IPS-NIHi7 (cell line): ENCODE measurements around the gene CRIP1.

Source experiments
- DNase-seq: peaks from one replicate; pipeline ENCODE4 v3.0.0; 2012; ENCODE audit warnings: mixed read lengths; ENCODE audit errors: extremely low spot score

Gene CRIP1

GRCh38 chr14:105450864-105451720 lies 35.6 kb upstream of the CRIP1 start:
- DNase-seq: no peak

GRCh38 chr14:105452963-105453362 lies 33.7 kb upstream of the CRIP1 start:
- no peak for DNase-seq

GRCh38 chr14:105453847-105454246 lies 32.8 kb upstream of the CRIP1 start:
- DNase-seq: no peak

GRCh38 chr14:105455086-105455640 lies 31.5 kb upstream of the CRIP1 start:
- no peak for DNase-seq

- no peak for DNase-seq
These were observed 30.7 kb upstream of the CRIP1 start for GRCh38 chr14:105455766-105456660.

GRCh38 chr14:105456736-105457617 lies 29.7 kb upstream of the CRIP1 start:
- no peak for DNase-seq

- DNase-seq: no peak
These were observed 28.7 kb upstream of the CRIP1 start for GRCh38 chr14:105458010-105458409.

- DNase-seq: no peak
These were observed 28.1 kb upstream of the CRIP1 start for GRCh38 chr14:105458571-105458970.

GRCh38 chr14:105460116-105460515 lies 26.6 kb upstream of the CRIP1 start:
- DNase-seq: no peak

- DNase-seq: no peak
These were observed 26.1 kb upstream of the CRIP1 start for GRCh38 chr14:105460616-105461015.

- no peak for DNase-seq
These were observed 24.8 kb upstream of the CRIP1 start for GRCh38 chr14:105461903-105462302.

- DNase-seq: no peak
These were observed 22.2 kb upstream of the CRIP1 start for GRCh38 chr14:105464501-105464900.

GRCh38 chr14:105465209-105466031 lies 21.3 kb upstream of the CRIP1 start:
- peak; percentile 65 for DNase-seq

- no peak for DNase-seq
These were observed 20.0 kb upstream of the CRIP1 start for GRCh38 chr14:105466531-105467248.

GRCh38 chr14:105467249-105467941 lies 19.3 kb upstream of the CRIP1 start:
- DNase-seq: no peak

- no peak for DNase-seq
These were observed 18.7 kb upstream of the CRIP1 start for GRCh38 chr14:105467942-105468471.

- no peak for DNase-seq
These were observed 18.0 kb upstream of the CRIP1 start for GRCh38 chr14:105468621-105469241.
